Activated CD4-positive, alpha-beta T cell treated with anti-CD3 and anti-CD28 coated beads, Interleukin-2, amount 50 U/mL, for 24 hours (primary cell): ENCODE data around the gene SLC9C1.

Experiments
- DNase-seq, 2 donors: peaks; one replicate each; pipeline ENCODE4 v3.0.0-alpha.2; 2020; ENCODE audit warnings: low read depth in 1 of 2, low spot score in 1 of 2

SLC9C1 gene

GRCh38 chr3:112293368-112294321 lies at the start of gene SLC9C1:
SLC9C1 (minus strand) TSS chr3:112294216; CDS start chr3:112286791, 7,425 bp downstream.
- DNase-seq = peak in 1 of 2 donors; percentile 21

- DNase-seq = no peak
These were observed 47.4 kb upstream of the SLC9C1 start for GRCh38 chr3:112341386-112341785.

GRCh38 chr3:112339609-112340008 lies 45.6 kb upstream of the SLC9C1 start:
- DNase-seq = no peak

- DNase-seq = no peak
These were observed 45.1 kb upstream of the SLC9C1 start for GRCh38 chr3:112339134-112339533.

GRCh38 chr3:112338727-112339056 lies 44.7 kb upstream of the SLC9C1 start:
- no peak for DNase-seq

- DNase-seq = no peak
These were observed 44.2 kb upstream of the SLC9C1 start for GRCh38 chr3:112338021-112338726.

GRCh38 chr3:112335434-112335781 lies 41.4 kb upstream of the SLC9C1 start:
- DNase-seq = no peak

- DNase-seq = no peak
These were observed 40.8 kb upstream of the SLC9C1 start for GRCh38 chr3:112334691-112335433.

GRCh38 chr3:112333381-112334317 lies 39.6 kb upstream of the SLC9C1 start:
- DNase-seq = peak in 1 of 2 donors; percentile 6

GRCh38 chr3:112333002-112333380 lies 39.0 kb upstream of the SLC9C1 start, which contains the start of gene CD200:
CD200 (plus strand) TSS chr3:112333156; CDS start chr3:112333213, 57 bp downstream.
- peak; percentile 26 to 45 for DNase-seq

- DNase-seq = no peak
These were observed 37.8 kb upstream of the SLC9C1 start for GRCh38 chr3:112331851-112332250.

- peak in 1 of 2 donors; percentile 47 for DNase-seq
These were observed 33.4 kb upstream of the SLC9C1 start for GRCh38 chr3:112327371-112327951.

- no peak for DNase-seq
These were observed 28.0 kb upstream of the SLC9C1 start for GRCh38 chr3:112321867-112322652.

- no peak for DNase-seq
These were observed 26.7 kb upstream of the SLC9C1 start for GRCh38 chr3:112320691-112321090.

- DNase-seq = no peak
These were observed 25.7 kb upstream of the SLC9C1 start for GRCh38 chr3:112319516-112320276.

- DNase-seq = no peak
These were observed 21.8 kb upstream of the SLC9C1 start for GRCh38 chr3:112315791-112316190.

- no peak for DNase-seq
These were observed 20.6 kb upstream of the SLC9C1 start for GRCh38 chr3:112314649-112315048.

- no peak for DNase-seq
These were observed 14.3 kb upstream of the SLC9C1 start for GRCh38 chr3:112308151-112308911.
